Stomach smooth muscle (tissue), 2 donors: ENCODE results near the gene CDK14.

Source experiments
- H3K27ac ChIP-seq: one replicate; pipeline ENCODE4 v1.7.0; 2013; ENCODE audit warnings: mild to moderate bottlenecking, low read length, inconsistent platforms
- H3K27me3 ChIP-seq, 2 donors: one replicate each; pipeline ENCODE4 v1.7.0; 2013; ENCODE audit warnings: low read length in 2 of 2; ENCODE audit not compliant: insufficient read depth in 2 of 2, control insufficient read depth in 1 of 2
- H3K36me3 ChIP-seq, 2 donors: one replicate each; pipeline ENCODE4 v1.7.0; 2013; ENCODE audit warnings: low read length in 2 of 2; ENCODE audit not compliant: control insufficient read depth in 2 of 2, insufficient read depth in 2 of 2
- H3K4me1 ChIP-seq: one replicate; pipeline ENCODE4 v1.7.0; 2013; ENCODE audit warnings: low read length; ENCODE audit not compliant: control insufficient read depth, insufficient read depth
- H3K4me3 ChIP-seq, 2 donors: one replicate each; pipeline ENCODE4 v1.7.0; 2013; ENCODE audit warnings: low read length in 2 of 2
- H3K9ac ChIP-seq, 2 donors: one replicate each; pipeline ENCODE4 v1.7.0; 2013; ENCODE audit warnings: low read length in 2 of 2, mild to moderate bottlenecking in 1 of 2
- H3K9me3 ChIP-seq, 2 donors: one replicate each; pipeline ENCODE4 v1.7.0; 2013; ENCODE audit warnings: low read length in 2 of 2; ENCODE audit not compliant: control insufficient read depth in 2 of 2
- donor health status: healthy.
- donor health status: Pancreatic carcinoma.

The CDK14 gene

GRCh38 chr7:90838799-90839198 is 242.7 kb downstream of the CDK14 start:
- H3K27me3 ChIP-seq = no peaks in the 10 kb centered on the region
- H3K36me3 ChIP-seq = no peaks in the 10 kb centered on the region
- peaks cover 0 to 7% of the 10 kb centered on the region in 2 donors for H3K9me3 ChIP-seq
- H3K4me1 ChIP-seq = no peaks in the 10 kb centered on the region
- no peak overlapping the region for H3K4me3 ChIP-seq
- H3K27ac ChIP-seq = no peak overlapping the region
- H3K9ac ChIP-seq = no peak overlapping the region

- Histone ChIP-seq H3K4me3 (no peak overlapping the region), H3K4me1 (no peaks in the 10 kb centered on the region), H3K9me3 (peaks cover 0 to 7% of the 10 kb centered on the region in 2 donors), H3K27ac (no peak overlapping the region), H3K27me3 (no peaks in the 10 kb centered on the region), H3K36me3 (no peaks in the 10 kb centered on the region), H3K9ac (no peak overlapping the region)
Measured at GRCh38 chr7:90839316-90839715, 243.2 kb downstream of the CDK14 start.

- Histone ChIP-seq H3K9me3 (peaks cover 0 to 7% of the 10 kb centered on the region in 2 donors), H3K27me3 (no peaks in the 10 kb centered on the region), H3K27ac (no peak overlapping the region)
Measured at GRCh38 chr7:90839727-90840291, 243.7 kb downstream of the CDK14 start.

GRCh38 chr7:90841759-90842429 is 245.8 kb downstream of the CDK14 start:
- H3K4me1 ChIP-seq = no peaks in the 10 kb centered on the region
- H3K27me3 ChIP-seq = no peaks in the 10 kb centered on the region
- H3K27ac ChIP-seq = no peak overlapping the region
- peaks cover 0 to 7% of the 10 kb centered on the region in 2 donors for H3K9me3 ChIP-seq
- no peaks in the 10 kb centered on the region for H3K36me3 ChIP-seq
- H3K4me3 ChIP-seq = no peak overlapping the region
- no peak overlapping the region for H3K9ac ChIP-seq

More at GRCh38 chr7:90839727-90840291, 243.7 kb downstream of the CDK14 start:
- Histone ChIP-seq H3K36me3 (no peaks in the 10 kb centered on the region), H3K9ac (no peak overlapping the region), H3K4me1 (no peaks in the 10 kb centered on the region), H3K4me3 (no peak overlapping the region)

- Histone ChIP-seq H3K27ac (no peak overlapping the region), H3K27me3 (no peaks in the 10 kb centered on the region), H3K4me3 (no peak overlapping the region), H3K9ac (no peak overlapping the region), H3K4me1 (no peaks in the 10 kb centered on the region), H3K9me3 (peaks cover 0 to 7% of the 10 kb centered on the region in 2 donors), H3K36me3 (no peaks in the 10 kb centered on the region)
Measured at GRCh38 chr7:90842430-90842788, 246.3 kb downstream of the CDK14 start.

GRCh38 chr7:90843472-90843871 is 247.4 kb downstream of the CDK14 start:
- H3K9me3 ChIP-seq = peaks cover 0 to 4% of the 10 kb centered on the region in 2 donors
- no peak overlapping the region for H3K9ac ChIP-seq
- no peaks in the 10 kb centered on the region for H3K4me1 ChIP-seq
- no peak overlapping the region for H3K4me3 ChIP-seq
- H3K36me3 ChIP-seq = no peaks in the 10 kb centered on the region
- H3K27ac ChIP-seq = no peak overlapping the region
- no peaks in the 10 kb centered on the region for H3K27me3 ChIP-seq

GRCh38 chr7:90844421-90844820 is 248.3 kb downstream of the CDK14 start:
- Histone ChIP-seq H3K9ac (no peak overlapping the region), H3K36me3 (no peaks in the 10 kb centered on the region), H3K9me3 (no peaks in the 10 kb centered on the region), H3K27ac (no peak overlapping the region), H3K27me3 (no peaks in the 10 kb centered on the region), H3K4me3 (no peak overlapping the region), H3K4me1 (no peaks in the 10 kb centered on the region)

- no peaks in the 10 kb centered on the region for H3K9me3 ChIP-seq
- H3K36me3 ChIP-seq = no peaks in the 10 kb centered on the region
- no peaks in the 10 kb centered on the region for H3K27me3 ChIP-seq
- no peak overlapping the region for H3K27ac ChIP-seq
- no peaks in the 10 kb centered on the region for H3K4me1 ChIP-seq
- H3K9ac ChIP-seq = no peak overlapping the region
- no peak overlapping the region for H3K4me3 ChIP-seq
Measured at GRCh38 chr7:90846192-90846591, 250.1 kb downstream of the CDK14 start.

GRCh38 chr7:90850066-90850465 is 253.9 kb downstream of the CDK14 start:
- H3K9me3 ChIP-seq = no peaks in the 10 kb centered on the region
- no peak overlapping the region for H3K9ac ChIP-seq
- no peak overlapping the region for H3K27ac ChIP-seq
- no peaks in the 10 kb centered on the region for H3K27me3 ChIP-seq
- no peaks in the 10 kb centered on the region for H3K36me3 ChIP-seq
- no peaks in the 10 kb centered on the region for H3K4me1 ChIP-seq
- no peak overlapping the region for H3K4me3 ChIP-seq

GRCh38 chr7:90850471-90850870 is 254.3 kb downstream of the CDK14 start:
- no peaks in the 10 kb centered on the region for H3K27me3 ChIP-seq
- no peak overlapping the region for H3K4me3 ChIP-seq
- no peak overlapping the region for H3K27ac ChIP-seq
- no peak overlapping the region for H3K9ac ChIP-seq
- no peaks in the 10 kb centered on the region for H3K9me3 ChIP-seq
- no peaks in the 10 kb centered on the region for H3K4me1 ChIP-seq
- no peaks in the 10 kb centered on the region for H3K36me3 ChIP-seq

- Histone ChIP-seq H3K36me3 (no peaks in the 10 kb centered on the region), H3K4me1 (no peaks in the 10 kb centered on the region), H3K9ac (no peak overlapping the region), H3K4me3 (no peak overlapping the region), H3K27me3 (no peaks in the 10 kb centered on the region), H3K27ac (no peak overlapping the region), H3K9me3 (no peaks in the 10 kb centered on the region)
Measured at GRCh38 chr7:90853205-90853604, 257.1 kb downstream of the CDK14 start.
